NT2/D1 (cell line): ENCODE data around the gene RNF151.
"Not testable (repeated sequence)": the region's sequence is repeated elsewhere in the genome, so short reads cannot be mapped to it uniquely, and the experiment has no call there.

Source experiments
- DNase-seq: peaks from one replicate; pipeline ENCODE4 v3.0.0-alpha.2; 2011; ENCODE audit warnings: low read depth, low spot score
- H3K27me3 ChIP-seq: 2 replicates; pipeline ENCODE4 v1.6.0; 2011; ENCODE audit warnings: mild to moderate bottlenecking; ENCODE audit not compliant: insufficient read length, insufficient read depth
- H3K36me3 ChIP-seq: 2 replicates; pipeline ENCODE4 v1.6.1; 2011; ENCODE audit warnings: mild to moderate bottlenecking, low read length, mixed read lengths; ENCODE audit not compliant: insufficient read depth, insufficient read length
- H3K4me1 ChIP-seq: 2 replicates; pipeline ENCODE4 v1.5.1; 2011; ENCODE audit not compliant: insufficient read depth, insufficient read length
- H3K4me3 ChIP-seq: 2 replicates; pipeline ENCODE4 v1.5.1; 2011; ENCODE audit warnings: low read depth; ENCODE audit not compliant: insufficient read length
- H3K9ac ChIP-seq: 2 replicates; pipeline ENCODE4 v1.6.0; 2011; ENCODE audit warnings: low read depth; ENCODE audit not compliant: insufficient read length
- H3K9me3 ChIP-seq: 2 replicates; pipeline ENCODE4 v1.5.1; 2011; ENCODE audit warnings: mild to moderate bottlenecking, low read length; ENCODE audit not compliant: insufficient read depth
- SUZ12 ChIP-seq: IDR thresholded peaks from 2 replicates; pipeline ENCODE4 v1.6.1; 2011; ENCODE audit not compliant: insufficient read length, insufficient read depth; ENCODE audit errors: extremely low read depth
- YY1 ChIP-seq: IDR thresholded peaks from 2 replicates; pipeline ENCODE4 v1.6.1; 2011; ENCODE audit not compliant: insufficient read length, insufficient read depth
- ZNF274 ChIP-seq: IDR thresholded peaks from 2 replicates; pipeline ENCODE4 v1.6.1; 2011; ENCODE audit warnings: mild to moderate bottlenecking, low read depth, low read length

Gene RNF151

DNA sequence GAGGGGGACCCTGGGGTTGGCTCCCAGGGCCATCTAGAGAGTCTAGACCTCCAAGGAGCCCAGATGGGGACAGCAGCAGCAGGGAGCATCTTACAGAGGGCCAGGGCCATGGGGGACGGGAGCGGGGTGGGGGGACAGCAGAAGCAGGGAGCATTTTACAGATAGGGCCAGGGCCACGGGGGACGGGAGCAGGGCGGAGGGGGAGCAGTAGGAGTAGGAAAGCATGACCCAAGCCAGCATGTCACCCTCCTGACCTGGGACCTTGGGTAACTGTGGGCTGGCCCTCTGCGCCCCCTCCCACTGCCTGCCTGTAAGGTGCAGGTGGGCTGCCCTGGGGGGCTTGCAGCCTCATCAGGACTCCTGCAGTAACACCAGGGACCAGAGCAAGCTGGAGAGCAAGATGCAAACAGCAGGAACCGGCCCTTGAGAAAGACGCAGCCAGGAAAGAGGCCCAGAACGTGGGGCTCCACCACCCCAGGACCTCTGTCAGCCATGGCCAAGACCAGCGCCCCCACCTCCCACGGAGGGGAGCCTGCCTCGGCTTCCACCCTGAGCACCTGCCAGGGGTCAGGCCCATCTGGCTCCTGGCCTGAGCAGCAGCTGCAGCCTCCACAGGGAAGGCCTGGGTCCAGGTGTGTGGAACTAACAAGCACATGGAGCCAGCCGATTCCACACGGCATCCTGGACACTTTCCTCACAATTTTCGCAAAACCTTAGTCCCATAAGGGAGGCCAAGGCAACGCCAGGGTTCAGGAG, 40.6 kb downstream of the RNF151 start:
- Histone ChIP-seq H3K9ac (peak overlapping the region; percentile 92), H3K4me1 (peaks cover 38% of the 10 kb centered on the region), H3K9me3 (no peaks in the 10 kb centered on the region), H3K4me3 (peak overlapping the region; percentile 1), H3K36me3 (peaks cover 59% of the 10 kb centered on the region), H3K27me3 (no peaks in the 10 kb centered on the region)
- DNase-seq = no peak
- TF ChIP-seq SUZ12 (no peak), YY1 (no peak), ZNF274 (no peak)

DNA sequence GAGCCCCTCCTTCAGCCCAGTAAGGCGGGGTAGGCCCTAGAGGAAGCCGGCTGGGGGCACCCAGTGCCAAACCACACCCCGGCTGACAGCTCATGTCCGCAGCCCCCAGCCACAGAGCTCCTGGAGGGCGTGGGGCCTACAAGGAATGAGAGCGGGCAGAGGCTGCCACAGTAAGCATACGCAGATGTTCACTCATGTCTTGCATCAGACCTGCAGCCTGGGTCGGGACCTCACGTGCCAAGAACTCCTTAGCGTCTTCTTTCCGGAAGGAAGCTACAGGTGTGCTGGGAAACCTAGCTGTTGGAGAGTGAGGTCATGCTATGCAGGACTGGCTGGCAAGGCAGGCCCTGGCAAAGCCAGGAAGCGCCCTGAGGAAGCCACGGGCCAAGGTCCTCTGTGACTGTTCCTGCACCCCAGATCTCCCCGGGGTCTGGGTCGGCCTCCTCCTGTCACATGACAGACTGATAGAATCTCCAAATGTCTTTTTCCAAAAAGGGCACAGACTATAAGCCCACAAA, 41.4 kb downstream of the RNF151 start:
- peaks cover 51% of the 10 kb centered on the region for H3K36me3 ChIP-seq
- TF ChIP-seq YY1 (no peak), ZNF274 (no peak), SUZ12 (no peak)
- H3K9ac ChIP-seq = peak overlapping the region; percentile 92
- H3K4me3 ChIP-seq = no peak overlapping the region
- H3K9me3 ChIP-seq = no peaks in the 10 kb centered on the region
- H3K4me1 ChIP-seq = peaks cover 34% of the 10 kb centered on the region
- DNase-seq = no peak
- no peaks in the 10 kb centered on the region for H3K27me3 ChIP-seq

DNA sequence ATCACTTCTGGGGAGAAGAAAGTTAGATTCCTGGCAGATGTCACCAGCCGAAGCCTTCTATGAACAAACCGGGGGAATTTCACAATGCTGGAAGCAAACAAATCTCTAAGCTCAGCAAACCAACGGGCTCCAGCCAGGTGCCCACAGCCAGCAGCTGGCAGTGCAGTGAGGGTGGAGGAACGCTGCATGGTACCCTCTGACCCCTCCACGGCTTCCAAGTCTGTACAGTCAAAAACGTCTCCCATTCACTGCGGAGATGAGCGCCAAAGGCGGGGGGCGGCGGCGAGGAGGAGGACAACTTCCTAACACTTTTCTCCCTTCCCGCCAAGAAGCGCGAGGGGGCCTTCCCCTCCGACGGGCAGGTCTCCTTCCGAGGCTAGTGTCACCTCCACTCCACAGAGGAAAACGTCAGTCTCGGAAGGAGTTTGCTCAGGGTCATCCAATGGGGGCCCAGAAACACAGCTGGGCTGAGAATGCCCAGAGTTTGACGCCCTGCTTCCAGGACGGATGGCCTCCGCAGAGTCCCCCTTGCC, 42.0 kb downstream of the RNF151 start:
- peak overlapping the region; percentile 76 for H3K4me3 ChIP-seq
- H3K27me3 ChIP-seq = no peaks in the 10 kb centered on the region
- no peaks in the 10 kb centered on the region for H3K9me3 ChIP-seq
- peak overlapping the region; percentile 92 for H3K9ac ChIP-seq
- DNase-seq = no peak
- TF ChIP-seq ZNF274 (no peak), SUZ12 (no peak), YY1 (no peak)
- peaks cover 28% of the 10 kb centered on the region for H3K4me1 ChIP-seq
- H3K36me3 ChIP-seq = peaks cover 45% of the 10 kb centered on the region

DNA sequence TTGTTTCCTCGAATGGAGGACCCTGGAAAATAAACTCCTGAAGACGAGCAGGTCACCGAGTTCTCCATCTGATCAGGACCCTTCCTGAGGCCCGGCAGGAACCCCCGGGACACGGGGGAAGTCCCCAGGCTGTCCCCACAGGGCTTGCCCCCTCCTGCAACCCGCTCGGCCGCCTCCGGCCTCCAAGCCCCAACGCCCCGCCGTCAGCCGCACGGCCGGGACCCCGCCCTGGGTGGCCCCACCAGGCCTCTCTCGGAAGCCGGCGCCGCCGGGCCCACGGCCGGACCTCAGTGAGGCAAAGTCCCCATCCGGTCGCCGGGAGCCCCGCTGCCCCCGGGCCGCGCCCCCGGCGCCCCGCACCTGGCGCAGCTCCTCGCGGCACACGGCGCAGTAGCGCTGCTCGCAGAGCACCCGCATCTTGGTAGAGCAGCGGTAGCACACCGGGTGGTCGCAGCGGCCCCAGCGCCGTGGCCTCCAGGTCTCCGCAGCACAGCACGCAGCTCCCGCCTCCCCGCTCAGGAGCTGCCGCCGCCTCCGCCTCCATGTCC, 42.6 kb downstream of the RNF151 start:
- peak overlapping the region; percentile 92 for H3K9ac ChIP-seq
- no peak for DNase-seq
- peaks cover 45% of the 10 kb centered on the region for H3K36me3 ChIP-seq
- H3K4me3 ChIP-seq = peak overlapping the region; percentile 76
- H3K9me3 ChIP-seq = no peaks in the 10 kb centered on the region
- H3K4me1 ChIP-seq = peaks cover 27% of the 10 kb centered on the region
- TF ChIP-seq YY1 = no peak
- TF ChIP-seq ZNF274 = no peak
- no peaks in the 10 kb centered on the region for H3K27me3 ChIP-seq

DNA sequence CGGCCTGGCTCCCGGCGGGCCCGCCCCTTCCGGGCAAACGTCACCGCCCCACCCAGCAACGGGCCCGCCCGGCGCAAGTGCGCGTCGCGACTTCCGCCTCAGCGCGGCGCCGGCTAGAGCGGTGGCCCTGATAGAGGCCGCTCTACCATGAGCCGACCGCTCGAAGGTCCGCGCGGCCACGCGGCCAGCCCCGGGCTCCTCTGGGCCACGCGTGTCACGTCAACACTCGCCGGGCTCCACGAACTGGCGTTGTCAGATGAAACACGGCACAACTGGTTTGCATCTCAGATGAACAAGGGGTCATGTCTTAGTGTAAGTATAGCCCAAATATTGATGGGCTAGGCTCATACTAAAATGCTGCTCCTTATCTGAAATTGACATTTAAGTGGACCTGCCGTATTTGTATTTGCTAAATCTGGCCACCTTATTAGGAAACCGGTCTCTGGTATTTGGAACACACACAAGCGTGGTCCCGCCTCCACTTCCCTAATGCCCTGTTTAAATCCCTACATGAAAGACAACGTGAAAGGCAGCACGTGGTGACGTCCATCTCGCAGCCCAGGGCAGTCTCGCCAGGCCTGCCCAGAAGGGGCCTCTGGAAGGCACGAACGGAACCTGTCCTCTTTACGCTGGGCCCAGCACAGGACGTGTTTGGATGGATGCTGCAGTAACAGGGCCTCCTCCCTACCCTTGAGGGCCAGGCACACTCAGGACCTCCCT, 43.3 kb downstream of the RNF151 start, which contains the start of gene ZNF598:
ZNF598 (minus strand) TSS at position 31 of the 720 bp plus-strand sequence.
- Histone ChIP-seq H3K4me1 (peaks cover 20% of the 10 kb centered on the region), H3K9me3 (no peaks in the 10 kb centered on the region), H3K36me3 (peaks cover 38% of the 10 kb centered on the region), H3K9ac (peak within 1 kb of the TSS; percentile 92), H3K4me3 (peak within 1 kb of the TSS; percentile 85), H3K27me3 (no peaks in the 10 kb centered on the region)
- peak; percentile 77 for DNase-seq
- TF ChIP-seq YY1 (no peak), SUZ12 (no peak), ZNF274 (no peak)

DNA sequence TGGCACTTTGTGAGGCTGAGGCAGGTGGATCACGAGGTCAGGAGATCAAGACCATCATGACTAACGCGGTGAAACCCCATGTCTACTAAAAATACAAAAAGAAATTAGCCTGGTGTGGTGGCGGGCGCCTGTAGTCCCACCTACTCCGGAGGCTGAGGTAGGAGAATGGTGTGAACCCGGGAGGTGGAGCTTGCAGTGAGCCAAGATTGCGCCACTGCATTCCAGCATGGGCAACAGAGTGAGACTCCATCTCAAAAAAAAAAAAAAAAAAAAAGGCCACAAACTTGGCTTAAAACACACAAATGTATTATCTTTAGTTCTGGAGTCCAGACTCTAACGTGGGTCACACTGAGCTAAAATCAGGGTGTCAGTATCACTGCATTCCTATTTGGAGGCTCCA, 45.1 kb downstream of the RNF151 start:
- H3K27me3 ChIP-seq, H3K9ac ChIP-seq, DNase-seq, H3K9me3 ChIP-seq, H3K4me3 ChIP-seq: not testable (repeated sequence)
- H3K36me3 ChIP-seq = peaks cover 22% of the 10 kb centered on the region
- H3K4me1 ChIP-seq = peaks cover 16% of the 10 kb centered on the region

DNA sequence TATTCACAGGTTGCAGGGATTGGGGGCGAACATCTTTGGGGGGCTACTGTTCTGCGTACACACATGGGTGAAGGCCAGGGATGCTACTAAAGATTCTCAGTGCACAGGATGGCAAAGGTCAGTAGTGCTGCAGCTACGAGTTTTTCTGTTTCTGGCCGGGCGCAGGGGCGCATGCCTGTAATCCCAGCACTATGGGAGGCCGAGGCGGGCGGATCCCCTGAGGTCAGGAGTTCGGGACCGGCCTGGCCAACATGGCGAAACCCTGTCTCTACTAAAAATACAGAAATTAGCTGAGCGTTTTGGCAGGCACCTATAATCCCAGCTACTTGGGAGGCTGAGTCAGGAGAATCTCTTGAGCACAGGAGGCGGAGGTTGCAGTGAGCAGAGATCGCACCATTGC, 46.9 kb downstream of the RNF151 start:
- no peak for DNase-seq
- H3K9ac ChIP-seq = no peak overlapping the region
- no peak for TF ChIP-seq SUZ12
- TF ChIP-seq ZNF274 = no peak
- TF ChIP-seq YY1 = no peak
- no peaks in the 10 kb centered on the region for H3K27me3 ChIP-seq
- H3K4me1 ChIP-seq = peaks cover 6% of the 10 kb centered on the region
- no peaks in the 10 kb centered on the region for H3K9me3 ChIP-seq
- H3K36me3 ChIP-seq = peaks cover 4% of the 10 kb centered on the region
- no peak overlapping the region for H3K4me3 ChIP-seq
